Fibroblast of skin of right quadriceps (primary cell): ENCODE results near the gene TLR6.
A peak's percentile ranks its signal among the peaks of the same experiment; 100 is the strongest.
"Not testable (repeated sequence)": the region's sequence is repeated elsewhere in the genome, so short reads cannot be mapped to it uniquely, and the experiment has no call there.

Source experiments
- DNase-seq: peaks from one replicate; pipeline ENCODE4 v3.0.0-alpha.2; 2013

The TLR6 gene

GRCh38 chr4:38821739-38822138, 34.9 kb downstream of the TLR6 start:
- peak; percentile 22 for DNase-seq

GRCh38 chr4:38820329-38821061, 36.1 kb downstream of the TLR6 start:
- DNase-seq = no peak

DNA sequence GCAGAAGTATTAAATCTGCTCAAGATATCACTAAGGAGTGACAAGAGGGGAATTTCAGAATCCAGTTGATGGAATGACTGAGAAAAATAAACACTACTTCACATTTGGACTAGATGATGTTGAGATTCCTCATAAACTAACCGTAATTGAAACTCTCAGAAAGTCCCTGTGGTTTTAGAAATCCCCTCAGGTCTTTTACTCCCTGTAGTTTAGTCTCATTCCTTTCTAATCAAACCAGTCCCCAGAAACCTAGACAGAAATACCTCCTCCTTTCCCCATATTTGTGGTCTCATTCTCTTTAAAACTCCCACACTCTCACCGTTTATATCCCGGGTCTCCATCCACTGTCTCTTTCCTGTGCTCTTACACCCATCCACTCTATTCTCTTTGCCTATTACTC, 37.0 kb downstream of the TLR6 start:
- DNase-seq = peak; percentile 18

- DNase-seq = no peak
Measured at GRCh38 chr4:38818441-38818976, 38.1 kb downstream of the TLR6 start.

- no peak for DNase-seq
Measured at GRCh38 chr4:38815885-38816782, 40.5 kb downstream of the TLR6 start.

GRCh38 chr4:38814386-38814785, 42.2 kb downstream of the TLR6 start:
- DNase-seq = no peak

DNA sequence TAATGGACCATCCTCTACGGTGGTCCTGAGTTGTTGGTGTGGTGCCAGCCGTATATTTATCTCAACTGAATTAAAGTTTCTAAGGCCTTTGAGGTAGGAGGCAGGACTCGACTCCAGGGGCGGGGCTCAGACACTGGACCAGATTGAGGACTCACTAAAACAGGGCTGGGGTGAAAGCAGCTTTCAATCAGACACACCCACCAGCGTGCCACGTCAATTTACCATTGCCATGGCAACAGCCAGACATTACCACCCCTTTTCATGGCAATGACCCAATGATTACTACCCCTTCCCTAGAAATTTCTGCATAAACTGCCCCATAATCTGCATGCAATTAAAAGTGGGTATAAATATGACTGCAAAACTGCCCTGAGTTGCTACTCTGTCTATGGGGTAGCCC, 45.3 kb downstream of the TLR6 start:
- no peak for DNase-seq

DNA sequence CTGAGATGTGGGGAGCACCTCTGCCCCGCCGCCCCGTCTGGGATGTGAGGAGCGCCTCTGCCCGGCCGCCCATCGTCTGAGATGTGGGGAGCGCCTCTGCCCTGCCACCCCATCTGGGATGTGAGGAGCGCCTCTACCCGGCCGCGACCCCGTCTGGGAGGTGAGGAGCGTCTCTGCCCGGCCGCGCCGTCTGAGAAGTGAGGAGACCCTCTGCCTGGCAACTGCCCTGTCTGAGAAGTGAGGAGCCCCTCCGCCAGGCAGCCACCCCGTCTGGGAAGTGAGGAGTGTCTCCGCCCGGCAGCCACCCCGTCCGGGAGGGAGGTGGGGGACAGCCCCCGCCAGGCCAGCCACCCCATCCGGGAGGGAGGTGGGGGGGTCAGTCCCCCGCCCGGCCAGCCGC, 49.2 kb downstream of the TLR6 start:
- not testable (repeated sequence) for DNase-seq

- not testable (repeated sequence) for DNase-seq
Measured at GRCh38 chr4:38806251-38806650, 50.4 kb downstream of the TLR6 start.

- no peak for DNase-seq
Measured at GRCh38 chr4:38805530-38806145, 51.0 kb downstream of the TLR6 start.

DNA sequence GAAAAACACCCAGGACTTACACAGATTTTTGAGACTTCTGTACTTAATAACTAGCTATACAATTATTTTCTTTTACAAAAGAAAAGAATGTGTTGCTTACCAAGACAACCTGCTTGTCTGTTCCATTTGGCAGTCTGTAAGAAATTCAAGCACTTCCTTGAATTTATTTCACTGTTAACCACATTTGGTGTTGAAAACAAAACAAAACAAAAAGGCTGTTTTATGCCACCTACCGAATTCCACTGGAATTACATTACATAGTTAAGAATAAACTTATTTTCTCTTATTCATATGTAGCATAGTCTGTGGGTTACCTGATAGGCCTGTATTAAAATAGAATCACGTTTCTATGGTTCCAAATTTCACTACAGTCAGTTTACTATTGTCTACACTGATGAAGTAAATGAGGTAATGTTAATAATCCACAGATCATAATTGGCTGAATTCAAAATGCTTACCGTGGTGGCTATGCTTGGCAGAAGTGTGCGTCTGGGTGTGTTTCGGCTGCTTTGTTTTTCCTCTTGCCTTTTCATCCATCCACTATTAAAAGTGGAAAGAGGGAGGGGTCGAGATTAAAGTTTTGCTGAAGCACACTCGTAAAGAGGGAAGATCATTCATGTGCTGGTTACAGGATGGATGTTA, 51.8 kb downstream of the TLR6 start, which contains the start of gene TLR1:
TSS of gene TLR1 (minus strand) at position 138 of the 642 bp plus-strand sequence. CDS start 5,960 bp downstream, outside the sequence.
- peak; percentile 49 for DNase-seq

- DNase-seq = no peak
Measured at GRCh38 chr4:38803833-38804653, 52.6 kb downstream of the TLR6 start.

DNA sequence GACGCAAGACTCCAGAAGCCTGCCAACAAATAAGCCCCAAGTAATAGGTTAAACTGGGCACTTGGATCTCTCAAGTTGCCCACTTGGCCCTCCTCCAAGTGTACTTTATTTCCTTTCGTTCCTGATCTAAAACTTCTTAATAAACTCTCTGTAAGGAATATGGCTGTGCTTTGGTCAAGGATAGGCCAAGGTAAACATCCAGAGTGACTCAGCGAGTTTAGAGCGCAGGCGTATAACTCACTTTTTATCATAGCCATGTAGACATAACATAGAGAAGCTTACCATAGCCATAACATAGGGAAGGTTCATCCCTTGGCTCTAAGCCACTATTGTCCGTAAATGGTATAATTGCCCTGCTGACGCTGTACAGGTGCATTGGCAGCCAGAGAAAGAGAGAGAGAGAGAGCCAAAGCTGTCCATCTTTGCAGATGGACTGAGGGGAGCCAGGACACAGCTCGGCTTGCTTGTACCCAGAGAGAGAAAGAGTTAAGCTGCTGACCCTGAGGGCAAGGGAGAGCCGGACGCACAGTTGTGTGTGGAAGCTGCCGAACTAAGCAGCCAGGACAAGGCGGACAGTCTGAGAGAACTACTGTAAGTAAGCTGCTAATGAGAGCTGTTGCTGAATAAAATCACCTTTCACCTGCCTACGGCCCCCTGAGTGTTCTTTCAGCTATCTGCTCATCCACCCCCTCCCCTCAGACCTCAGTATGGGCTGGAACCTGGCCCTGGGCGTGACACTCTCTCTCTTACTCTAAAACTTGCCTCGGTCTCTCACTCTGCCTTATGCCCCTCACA, 53.9 kb downstream of the TLR6 start:
- no peak for DNase-seq

DNA sequence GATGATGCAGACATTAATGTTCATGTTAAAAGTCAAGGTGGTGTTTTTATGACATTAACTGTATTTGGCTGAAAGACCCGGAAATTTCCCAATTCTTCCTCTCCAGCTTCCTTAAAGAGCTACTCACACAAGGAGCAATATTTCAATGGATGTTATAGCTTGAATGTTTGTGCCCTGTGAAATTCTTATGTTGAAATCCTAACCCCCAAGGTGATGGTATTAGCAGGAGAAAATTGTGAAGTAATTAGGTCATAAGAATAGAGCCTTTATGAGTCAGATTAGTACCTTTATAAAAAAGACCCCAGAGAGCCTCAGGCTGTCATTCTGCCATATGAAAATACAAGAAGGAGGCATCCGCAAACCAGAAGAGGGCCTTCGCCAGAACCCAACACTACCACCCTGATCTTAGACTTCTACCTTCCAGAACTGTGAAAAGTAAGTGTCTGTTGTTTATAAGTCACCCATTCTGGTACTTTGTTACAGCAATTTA, 55.6 kb downstream of the TLR6 start:
- no peak for DNase-seq

- DNase-seq = no peak
Measured at GRCh38 chr4:38800366-38800765, 56.3 kb downstream of the TLR6 start.

DNA sequence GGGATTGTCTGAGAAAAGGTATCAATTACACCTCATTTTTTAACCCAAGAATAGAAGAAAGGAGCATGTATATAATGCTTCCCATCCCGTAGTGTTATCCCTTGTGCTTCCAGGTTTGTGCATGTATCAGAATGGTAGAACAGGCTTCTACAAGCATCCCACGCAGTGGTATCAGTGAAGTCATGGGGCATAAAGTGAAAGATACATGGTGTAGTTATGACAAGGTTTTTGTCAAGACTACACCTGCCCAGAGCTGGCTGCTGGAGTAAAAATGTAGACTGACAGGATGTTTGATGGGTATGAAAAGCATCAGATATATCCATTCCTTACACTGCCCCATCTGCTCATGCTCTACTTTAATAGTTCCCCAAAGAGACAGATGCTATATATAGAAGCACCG, 61.5 kb downstream of the TLR6 start:
- no peak for DNase-seq

- no peak for DNase-seq
Measured at GRCh38 chr4:38794051-38794450, 62.6 kb downstream of the TLR6 start.

DNA sequence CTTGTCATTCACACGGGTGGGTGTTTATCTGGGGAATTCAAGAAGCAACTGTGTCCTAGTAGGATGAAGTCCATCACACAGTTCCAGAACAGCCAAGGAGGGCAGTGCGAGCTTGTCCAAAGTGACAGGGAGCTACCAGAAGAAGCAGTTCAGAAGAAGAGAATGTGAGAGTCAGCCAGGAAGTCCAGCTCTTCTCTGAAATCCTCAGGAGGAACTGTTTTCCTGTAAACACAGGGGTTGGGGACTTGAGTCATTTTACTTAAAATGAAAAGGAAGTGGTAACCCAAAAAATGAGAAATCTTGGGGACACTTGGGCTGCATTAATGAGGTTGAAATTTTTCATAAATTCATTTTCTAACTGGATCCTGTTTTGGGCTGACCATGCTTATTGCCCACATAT, 65.6 kb downstream of the TLR6 start:
- no peak for DNase-seq

GRCh38 chr4:38788317-38788716, 68.3 kb downstream of the TLR6 start:
- DNase-seq = peak; percentile 40

DNA sequence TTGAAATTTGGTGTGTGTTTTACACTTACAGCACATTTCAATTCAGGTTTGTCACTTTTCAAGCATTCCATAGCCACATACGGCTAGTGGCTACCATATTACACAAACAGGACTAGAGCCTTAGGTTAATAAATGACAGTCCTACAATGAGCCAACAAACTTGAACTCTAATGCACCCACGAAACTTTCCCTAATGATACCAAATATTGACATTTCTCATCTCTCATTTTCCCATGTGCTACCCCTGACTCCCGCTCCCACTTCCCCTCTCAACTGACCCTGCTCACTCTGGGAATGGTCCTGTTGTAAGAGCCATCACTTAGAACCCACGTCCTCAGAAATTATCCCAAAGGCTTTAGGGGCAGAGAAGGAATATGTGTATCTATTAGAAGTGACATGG, 68.9 kb downstream of the TLR6 start:
- no peak for DNase-seq

- DNase-seq = no peak
Measured at GRCh38 chr4:38785901-38786402, 70.7 kb downstream of the TLR6 start.
